Measurements from ENCODE around the gene CDKL1. TPM values are rescaled to one million over a fixed set of nuclear protein-coding genes. Genes with fewer than 3 reads are reported as not detected.

The CDKL1 gene
- polyA plus RNA-seq, 1 of the 3 experiments (the other 2 are of a cell fraction), result 2.5 TPM

GRCh38 chr14:50285861-50286260 is 110.8 kb downstream of the CDKL1 start:
- DNase-seq, result no peak
- no peaks in the 10 kb centered on the region for H3K9me3 ChIP-seq
- no peaks in the 10 kb centered on the region for H4K20me1 ChIP-seq (ENCODE audit: insufficient read depth)
- no peaks in the 10 kb centered on the region for H3K79me2 ChIP-seq (ENCODE audit: insufficient read depth)
- no peak overlapping the region for H3K4me3 ChIP-seq (ENCODE audit: low read depth in 2 of 2, low read length in 1 of 2)
- H3K27me3 ChIP-seq (ENCODE audit: insufficient read depth), result no peaks in the 10 kb centered on the region
- no peaks in the 10 kb centered on the region for H3F3A ChIP-seq (replicated peaks; ENCODE audit: insufficient read depth)
- no peak overlapping the region for H2AFZ ChIP-seq (ENCODE audit: low read depth)
- H3K9me2 ChIP-seq, result no peaks in the 10 kb centered on the region
- no peak overlapping the region for H3K4me2 ChIP-seq
- H3K36me3 ChIP-seq (replicated peaks in 1 of 2; ENCODE audit: control insufficient read depth in 1 of 2, insufficient read depth in 2 of 2, low read length in 1 of 2), result peaks cover 0 to 5% of the 10 kb centered on the region in 2 experiments
- TF ChIP-seq RAD21 (IDR thresholded peaks at IDR 0.05; ENCODE audit: low read length), result no peak
- TF ChIP-seq EZH2phosphoT487 (IDR thresholded peaks at IDR 0.05; ENCODE audit: borderline replicate concordance, low read depth), result no peak
- TF ChIP-seq NRF1 (IDR thresholded peaks at IDR 0.05; ENCODE audit: low read depth, low read length), result no peak
- TF ChIP-seq EP300 (IDR thresholded peaks at IDR 0.05; ENCODE audit: borderline replicate concordance in 1 of 2, low read depth in 1 of 2, low read length in 1 of 2), result no peak
- TF ChIP-seq MAX (IDR thresholded peaks at IDR 0.05; ENCODE audit: low read depth), result no peak
- TF ChIP-seq RXRA (IDR thresholded peaks at IDR 0.05; ENCODE audit: borderline replicate concordance, low read depth), result no peak
- TF ChIP-seq YY1 (IDR thresholded peaks at IDR 0.05; ENCODE audit: low read depth), result no peak
- TF ChIP-seq SMC3 (IDR thresholded peaks at IDR 0.05; ENCODE audit: low read depth, low read length), result no peak
- TF ChIP-seq RFX5 (IDR thresholded peaks at IDR 0.05; ENCODE audit: low read length), result no peak
- no peak for TF ChIP-seq FOXJ3 (CRISPR knock-in tag; IDR thresholded peaks at IDR 0.05)
- TF ChIP-seq IRF3 (IDR thresholded peaks at IDR 0.05; ENCODE audit: low read depth, low read length), result no peak
- no peak for TF ChIP-seq ZBTB33 (IDR thresholded peaks at IDR 0.05; ENCODE audit: borderline replicate concordance, low read depth)
- TF ChIP-seq REST (IDR thresholded peaks at IDR 0.05; ENCODE audit: low read depth, low read length), result no peak
- TF ChIP-seq SIN3A (IDR thresholded peaks at IDR 0.05; ENCODE audit: borderline replicate concordance, low read depth, low read length), result no peak
- TF ChIP-seq POLR2AphosphoS5 (IDR thresholded peaks at IDR 0.05; ENCODE audit: low read depth, low read length), result no peak
- TF ChIP-seq USF1 (IDR thresholded peaks at IDR 0.05; ENCODE audit: borderline replicate concordance, low read depth), result no peak
- TF ChIP-seq TCF12 (IDR thresholded peaks at IDR 0.05), result no peak
- no peak for TF ChIP-seq NFIC (IDR thresholded peaks at IDR 0.05; ENCODE audit: borderline replicate concordance)
- TF ChIP-seq USF2 (IDR thresholded peaks at IDR 0.05; ENCODE audit: borderline replicate concordance, low read depth, low read length), result no peak
- no peak for TF ChIP-seq FOSL2 (IDR thresholded peaks at IDR 0.05; ENCODE audit: borderline replicate concordance, low read depth)
- no peak overlapping the region for H3K9ac ChIP-seq
- no peak overlapping the region for H3K27ac ChIP-seq (ENCODE audit: low read depth in 2 of 2, low read length in 1 of 2)
- CTCF ChIA-PET, result no interaction called here
- POLR2A ChIA-PET, result no interaction called here
- no peaks in the 10 kb centered on the region for H3K4me1 ChIP-seq (ENCODE audit: control insufficient read depth in 1 of 2, insufficient read depth in 2 of 2, low read depth in 1 of 2, low read length in 1 of 2)
